Trophoblast cell (in vitro differentiated cells and primary cell): ENCODE results near the gene TEAD2.
"Not testable (repeated sequence)": the region's sequence is repeated elsewhere in the genome, so short reads cannot be mapped to it uniquely, and the experiment has no call there.

ENCODE experiments used
- DNase-seq, 2 donors: peaks; one replicate each; pipeline ENCODE4 v3.0.0-alpha.2; 2016
- H2AFZ ChIP-seq: 2 replicates; pipeline ENCODE4 v1.6.1; 2013; ENCODE audit warnings: low read length, moderate library complexity, mild to moderate bottlenecking; ENCODE audit not compliant: insufficient read depth, poor library complexity
- H2AK5ac ChIP-seq: 2 replicates; pipeline ENCODE4 v1.6.1; 2013; ENCODE audit warnings: mild to moderate bottlenecking, low read length
- H2BK120ac ChIP-seq: 2 replicates; pipeline ENCODE4 v1.6.1; 2013; ENCODE audit warnings: low read length, mild to moderate bottlenecking, moderate library complexity; ENCODE audit not compliant: insufficient read depth, poor library complexity
- H2BK12ac ChIP-seq: 2 replicates; pipeline ENCODE4 v1.6.1; 2013; ENCODE audit warnings: mild to moderate bottlenecking, low read length, moderate library complexity
- H2BK5ac ChIP-seq: 2 replicates; pipeline ENCODE4 v1.6.1; 2013; ENCODE audit warnings: low read length, low read depth, moderate library complexity, mild to moderate bottlenecking; ENCODE audit not compliant: poor library complexity
- H3K14ac ChIP-seq: 2 replicates; pipeline ENCODE4 v1.6.1; 2013; ENCODE audit warnings: mild to moderate bottlenecking, low read length
- H3K18ac ChIP-seq: 2 replicates; pipeline ENCODE4 v1.6.1; 2013; ENCODE audit warnings: mild to moderate bottlenecking, low read length
- H3K23ac ChIP-seq: 2 replicates; pipeline ENCODE4 v1.6.1; 2013; ENCODE audit warnings: low read length
- H3K27ac ChIP-seq: 2 replicates; pipeline ENCODE4 v1.5.1; 2013; ENCODE audit warnings: low read depth, mild to moderate bottlenecking, inconsistent platforms, low read length, moderate library complexity
- H3K27me3 ChIP-seq: 2 replicates; pipeline ENCODE4 v1.6.1; 2013; ENCODE audit warnings: inconsistent platforms, mild to moderate bottlenecking, low read length, moderate library complexity; ENCODE audit not compliant: insufficient read depth
- H3K36me3 ChIP-seq, 2 experiments: 1 replicate in 1 of 2; 2 replicates in 1 of 2; pipeline ENCODE4 v1.6.1; 2013; ENCODE audit warnings: low read length in 2 of 2, mild to moderate bottlenecking in 2 of 2, moderate library complexity in 1 of 2; ENCODE audit not compliant: insufficient read depth in 2 of 2, control insufficient read depth in 1 of 2
- H3K4ac ChIP-seq: 2 replicates; pipeline ENCODE4 v1.6.1; 2013; ENCODE audit warnings: low read depth, mild to moderate bottlenecking, low read length, moderate library complexity
- H3K4me1 ChIP-seq, 2 experiments: 1 replicate in 1 of 2; 2 replicates in 1 of 2; pipeline ENCODE4 v1.6.1; 2013; ENCODE audit warnings: low read length in 2 of 2, mild to moderate bottlenecking in 2 of 2, moderate library complexity in 1 of 2; ENCODE audit not compliant: insufficient read depth in 2 of 2, control insufficient read depth in 1 of 2
- H3K4me2 ChIP-seq: 2 replicates; pipeline ENCODE4 v1.6.1; 2013; ENCODE audit warnings: inconsistent platforms, mild to moderate bottlenecking, low read length, moderate library complexity
- H3K4me3 ChIP-seq: 2 replicates; pipeline ENCODE4 v1.5.1; 2013; ENCODE audit warnings: mild to moderate bottlenecking, low read depth, low read length, inconsistent platforms
- H3K79me1 ChIP-seq: one replicate; pipeline ENCODE4 v1.6.1; 2013; ENCODE audit warnings: low read length
- H3K79me2 ChIP-seq: 2 replicates; pipeline ENCODE4 v1.6.1; 2013; ENCODE audit warnings: low read length, mild to moderate bottlenecking; ENCODE audit not compliant: control insufficient read depth, insufficient read depth, poor library complexity
- H3K9ac ChIP-seq: 2 replicates; pipeline ENCODE4 v1.6.1; 2013; ENCODE audit warnings: mild to moderate bottlenecking, low read length
- H3K9me3 ChIP-seq: 2 replicates; pipeline ENCODE4 v1.6.1; 2013; ENCODE audit warnings: low read depth, mild to moderate bottlenecking, control low read depth, inconsistent platforms, low read length; ENCODE audit not compliant: insufficient read depth
- H4K12ac ChIP-seq: 2 replicates; pipeline ENCODE4 v1.6.1; 2013; ENCODE audit warnings: low read depth, mild to moderate bottlenecking, low read length, moderate library complexity
- H4K8ac ChIP-seq: 2 replicates; pipeline ENCODE4 v1.6.1; 2013; ENCODE audit warnings: low read depth, mild to moderate bottlenecking, low read length, moderate library complexity
- H4K91ac ChIP-seq: one replicate; pipeline ENCODE4 v1.6.1; 2013; ENCODE audit warnings: low read depth, mild to moderate bottlenecking, low read length, moderate library complexity
- WGBS: extraction: QIAGEN DNeasy Blood & Tissue Kit; methylation state at CpG from one replicate; pipeline ENCODE4 v1.1.7; 2013; ENCODE audit warnings: missing lambda C conversion rate; ENCODE audit not compliant: insufficient read length, insufficient coverage; ENCODE audit errors: extremely low coverage; 5-methylcytosine and 5-hydroxymethylcytosine counted together

Gene TEAD2

GRCh38 chr19:49309087-49309486, 53.1 kb downstream of the TEAD2 start:
- no peaks in the 10 kb centered on the region for H3K79me2 ChIP-seq
- H2BK12ac ChIP-seq, result no peak overlapping the region
- H3K79me1 ChIP-seq, result no peaks in the 10 kb centered on the region
- H3K14ac ChIP-seq, result no peak overlapping the region
- no peak overlapping the region for H2BK120ac ChIP-seq
- H3K9ac ChIP-seq, result no peak overlapping the region
- H3K4ac ChIP-seq, result no peak overlapping the region
- no peak overlapping the region for H3K27ac ChIP-seq
- H2AK5ac ChIP-seq, result no peak overlapping the region
- H2AFZ ChIP-seq, result no peak overlapping the region
- no peaks in the 10 kb centered on the region for H3K4me1 ChIP-seq
- H3K27me3 ChIP-seq, result no peaks in the 10 kb centered on the region
- H4K12ac ChIP-seq, result no peak overlapping the region
- no peak overlapping the region for H3K23ac ChIP-seq
- H3K18ac ChIP-seq, result no peak overlapping the region
- no CpG with 5 or more reads among the region's 6 CpGs for WGBS
- H3K36me3 ChIP-seq, result peaks cover 14 to 17% of the 10 kb centered on the region in 2 experiments
- H3K9me3 ChIP-seq, result peaks cover 5% of the 10 kb centered on the region
- no peak overlapping the region for H3K4me2 ChIP-seq
- no peak overlapping the region for H3K4me3 ChIP-seq
- H4K91ac ChIP-seq, result no peak overlapping the region
- DNase-seq, result no peak
- no peak overlapping the region for H2BK5ac ChIP-seq
- H4K8ac ChIP-seq, result no peak overlapping the region

GRCh38 chr19:49306734-49307133, 55.5 kb downstream of the TEAD2 start:
- H3K9ac ChIP-seq, H3K27me3 ChIP-seq, H3K23ac ChIP-seq, H3K9me3 ChIP-seq, H3K4me2 ChIP-seq, H4K8ac ChIP-seq, H3K27ac ChIP-seq, H3K4ac ChIP-seq, H2BK5ac ChIP-seq, H3K18ac ChIP-seq, DNase-seq, H3K4me1 ChIP-seq, H2AFZ ChIP-seq, H4K91ac ChIP-seq, H2BK12ac ChIP-seq, H2BK120ac ChIP-seq, H3K4me3 ChIP-seq, H2AK5ac ChIP-seq, H3K79me1 ChIP-seq, H3K79me2 ChIP-seq, H3K14ac ChIP-seq, H4K12ac ChIP-seq: not testable (repeated sequence)
- H3K36me3 ChIP-seq, result peaks cover 14 to 17% of the 10 kb centered on the region in 2 experiments
- WGBS, result no CpG with 5 or more reads among the region's 7 CpGs

- H4K12ac ChIP-seq, result no peak overlapping the region
- peak overlapping the region; percentile 25 for H3K23ac ChIP-seq
- H3K4me1 ChIP-seq, result no peaks in the 10 kb centered on the region
- H4K91ac ChIP-seq, result no peak overlapping the region
- no peak overlapping the region for H4K8ac ChIP-seq
- H2BK5ac ChIP-seq, result no peak overlapping the region
- H3K27me3 ChIP-seq, result no peaks in the 10 kb centered on the region
- no peak overlapping the region for H2AK5ac ChIP-seq
- H3K18ac ChIP-seq, result no peak overlapping the region
- H3K4me2 ChIP-seq, result no peak overlapping the region
- no peak overlapping the region for H3K27ac ChIP-seq
- peak overlapping the region; percentile 44 for H3K4me3 ChIP-seq
- no peaks in the 10 kb centered on the region for H3K79me2 ChIP-seq
- no peaks in the 10 kb centered on the region for H3K79me1 ChIP-seq
- no peak overlapping the region for H2BK12ac ChIP-seq
- H3K36me3 ChIP-seq, result no peaks in the 10 kb centered on the region
- H3K14ac ChIP-seq, result no peak overlapping the region
- H2AFZ ChIP-seq, result no peak overlapping the region
- no peak overlapping the region for H2BK120ac ChIP-seq
- DNase-seq, result no peak
- no peak overlapping the region for H3K4ac ChIP-seq
- no peak overlapping the region for H3K9ac ChIP-seq
- H3K9me3 ChIP-seq, result no peaks in the 10 kb centered on the region
- WGBS, result no CpG with 5 or more reads among the region's 5 CpGs
These were observed 60.4 kb downstream of the TEAD2 start for GRCh38 chr19:49301866-49302252.

GRCh38 chr19:49301165-49301865, 60.9 kb downstream of the TEAD2 start:
- H3K9ac ChIP-seq, result no peak overlapping the region
- H3K14ac ChIP-seq, result no peak overlapping the region
- H4K12ac ChIP-seq, result no peak overlapping the region
- no peaks in the 10 kb centered on the region for H3K79me1 ChIP-seq
- peak; percentile 64 to 81 for DNase-seq
- peak overlapping the region; percentile 32 for H3K4me2 ChIP-seq
- no peak overlapping the region for H4K91ac ChIP-seq
- no peak overlapping the region for H3K4ac ChIP-seq
- no peaks in the 10 kb centered on the region for H3K4me1 ChIP-seq
- no peak overlapping the region for H2BK12ac ChIP-seq
- no peak overlapping the region for H2BK120ac ChIP-seq
- no peaks in the 10 kb centered on the region for H3K79me2 ChIP-seq
- H3K27ac ChIP-seq, result no peak overlapping the region
- WGBS, result no CpG with 5 or more reads among the region's 8 CpGs
- no peak overlapping the region for H2BK5ac ChIP-seq
- no peak overlapping the region for H3K23ac ChIP-seq
- no peak overlapping the region for H2AK5ac ChIP-seq
- no peaks in the 10 kb centered on the region for H3K9me3 ChIP-seq
- H3K36me3 ChIP-seq, result no peaks in the 10 kb centered on the region
- H2AFZ ChIP-seq, result no peak overlapping the region
- H3K4me3 ChIP-seq, result no peak overlapping the region
- no peak overlapping the region for H3K18ac ChIP-seq
- no peaks in the 10 kb centered on the region for H3K27me3 ChIP-seq
- H4K8ac ChIP-seq, result no peak overlapping the region
